ENCODE data around the gene EVI5.
"Not testable (repeated sequence)": the region's sequence is repeated elsewhere in the genome, so short reads cannot be mapped to it uniquely, and the experiment has no call there.

Gene EVI5

GRCh38 chr1:92567211-92567868 is 217.6 kb downstream of the EVI5 start:
- no peak for DNase-seq

- DNase-seq: no peak
These were observed 221.3 kb downstream of the EVI5 start for GRCh38 chr1:92563457-92564216.

DNA sequence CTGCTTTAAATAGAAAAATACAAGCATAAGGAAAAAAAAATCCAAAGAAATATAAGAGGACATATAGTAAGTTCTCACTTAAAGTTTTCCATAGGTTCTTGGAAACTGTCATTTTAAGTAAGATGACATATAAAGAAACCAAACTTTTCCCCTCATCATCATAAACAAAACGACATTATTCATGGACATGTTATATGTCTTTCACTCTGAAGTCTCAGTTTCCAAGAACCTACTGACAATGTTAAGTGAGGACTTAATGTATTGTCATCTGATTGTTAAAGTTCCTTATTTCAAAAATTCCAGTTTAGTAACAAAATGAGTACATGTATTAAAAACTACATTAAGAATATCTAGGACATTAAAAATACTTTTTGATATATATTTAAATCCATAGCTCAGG is 228.6 kb downstream of the EVI5 start:
- DNase-seq: no peak

GRCh38 chr1:92554216-92554615 is 230.7 kb downstream of the EVI5 start:
- DNase-seq: no peak

DNA sequence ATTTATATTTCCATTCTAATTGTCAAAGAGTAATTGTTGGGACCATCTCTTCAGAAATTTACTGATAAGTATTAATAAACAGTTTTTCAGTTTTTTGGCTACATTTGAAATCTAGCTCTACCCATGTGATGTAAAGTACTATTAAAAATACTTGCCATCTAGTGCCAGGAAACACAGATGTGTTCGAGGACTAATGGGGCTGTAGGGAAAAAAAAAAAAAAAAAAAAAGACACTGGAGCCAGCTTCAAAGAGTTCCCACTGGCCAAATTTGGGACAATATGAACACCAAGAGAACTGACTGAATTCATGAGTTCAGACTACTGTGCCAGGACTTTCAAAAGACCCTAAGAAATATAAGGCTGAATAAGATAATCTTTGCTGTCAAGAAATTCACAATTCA is 233.0 kb downstream of the EVI5 start:
- no peak for DNase-seq

DNA sequence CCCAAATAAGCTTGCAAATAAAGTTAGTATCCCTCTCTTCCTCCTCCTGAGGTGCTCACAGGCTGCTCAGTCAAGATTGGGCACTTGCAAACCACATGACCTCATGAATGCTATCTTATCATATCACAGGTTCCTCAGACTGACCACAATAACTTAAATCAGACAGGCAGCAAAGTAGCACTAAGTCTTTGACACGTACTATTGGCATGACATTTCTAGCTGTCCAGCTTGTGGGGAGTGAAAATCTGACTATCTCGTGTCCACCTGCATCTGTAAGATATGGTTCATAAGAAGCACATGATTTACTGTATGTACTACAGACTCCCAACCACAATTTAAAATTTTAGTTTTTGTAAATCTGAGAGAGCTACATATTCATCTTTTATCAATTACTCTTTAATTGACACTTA is 240.1 kb downstream of the EVI5 start:
- no peak for DNase-seq

DNA sequence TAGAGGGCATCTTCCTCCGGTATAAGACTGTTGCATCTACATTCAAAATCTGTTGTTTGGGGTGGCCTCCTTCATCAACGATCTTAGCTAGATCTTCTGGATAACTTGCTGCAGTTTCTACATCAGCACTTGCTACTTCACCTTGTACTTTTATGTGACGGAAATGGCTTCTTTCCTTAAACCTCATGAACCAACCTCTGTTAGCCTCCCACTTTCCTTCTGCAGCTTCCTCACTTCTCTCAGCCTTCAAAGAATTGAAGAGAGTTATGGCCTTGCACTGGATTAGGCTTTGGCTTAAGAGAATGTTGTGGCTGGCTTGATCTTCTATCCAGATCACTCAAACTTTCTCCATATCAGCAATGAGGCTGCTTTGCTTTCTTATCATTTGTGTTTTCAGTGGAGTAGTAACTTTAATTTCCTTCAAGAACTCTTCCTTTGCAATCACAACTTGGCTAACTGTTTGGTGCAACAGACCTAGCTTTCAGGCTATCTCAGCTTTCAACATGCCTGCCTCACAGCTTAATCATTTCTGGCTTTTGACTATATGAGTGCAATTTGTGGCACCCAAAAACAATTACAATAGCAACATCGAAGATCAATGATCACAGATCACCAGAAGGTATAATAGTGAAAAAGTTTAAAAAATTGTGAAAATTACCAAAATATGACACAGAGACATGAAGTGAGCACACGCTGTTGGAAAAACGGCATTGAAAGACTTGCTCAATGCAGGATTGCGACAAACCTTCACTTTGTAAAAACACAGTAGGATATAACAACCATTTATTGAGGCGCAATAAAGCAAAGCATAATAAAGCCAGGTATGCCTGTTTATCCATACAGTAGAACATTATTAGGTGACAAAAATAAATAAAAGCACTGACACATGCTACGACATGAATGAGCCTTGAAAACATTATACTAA is 241.5 kb downstream of the EVI5 start:
- no peak for DNase-seq

DNA sequence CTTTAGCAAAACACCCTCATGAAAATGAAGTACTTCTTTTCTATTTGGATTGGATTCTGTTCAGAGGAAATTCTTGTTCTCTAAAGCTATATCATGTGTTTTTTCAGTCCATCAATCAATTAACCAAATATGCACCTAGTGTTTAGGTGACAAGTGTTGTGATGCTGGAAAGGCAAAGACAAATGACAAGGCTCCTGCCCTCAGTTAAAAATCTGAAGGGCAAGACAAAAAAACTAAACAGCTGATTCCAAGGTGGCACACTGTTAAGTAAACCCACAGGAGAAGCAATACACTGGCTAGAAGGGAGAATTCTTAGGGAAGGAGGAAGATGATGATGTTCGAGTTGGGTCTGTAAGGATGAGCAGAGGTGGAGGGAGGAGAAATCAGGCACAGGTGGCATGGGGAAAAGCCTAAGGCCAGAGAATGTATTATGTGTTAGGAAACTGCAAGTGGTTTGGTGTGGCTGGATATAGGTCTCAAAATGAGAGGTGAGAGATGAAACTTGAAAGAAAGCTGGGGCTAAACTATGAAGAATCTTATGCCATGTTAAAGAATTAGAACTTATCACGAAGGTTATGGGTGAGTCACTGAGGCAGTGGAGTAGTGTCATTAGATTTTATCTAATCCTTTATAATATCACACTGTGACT is 246.4 kb downstream of the EVI5 start:
- no peak for DNase-seq

DNA sequence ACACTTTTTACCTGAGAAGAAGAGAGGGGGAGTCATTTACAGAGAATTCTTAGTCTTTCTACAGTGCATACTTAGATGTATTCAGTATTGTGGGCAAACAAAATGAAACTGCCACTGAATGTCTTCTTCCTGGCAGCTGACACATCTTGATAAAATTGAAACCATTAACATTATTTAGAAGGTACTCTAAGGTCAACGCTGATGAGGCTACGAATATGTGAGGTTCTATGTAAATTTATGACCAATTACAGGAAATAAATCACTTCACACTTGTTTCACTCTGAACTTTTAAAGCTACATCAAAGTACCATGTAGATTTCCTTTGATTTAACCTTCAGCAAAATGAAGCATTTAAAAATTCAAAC is 246.9 kb downstream of the EVI5 start:
- no peak for DNase-seq

GRCh38 chr1:92536980-92537884 is 247.7 kb downstream of the EVI5 start:
- no peak for DNase-seq

DNA sequence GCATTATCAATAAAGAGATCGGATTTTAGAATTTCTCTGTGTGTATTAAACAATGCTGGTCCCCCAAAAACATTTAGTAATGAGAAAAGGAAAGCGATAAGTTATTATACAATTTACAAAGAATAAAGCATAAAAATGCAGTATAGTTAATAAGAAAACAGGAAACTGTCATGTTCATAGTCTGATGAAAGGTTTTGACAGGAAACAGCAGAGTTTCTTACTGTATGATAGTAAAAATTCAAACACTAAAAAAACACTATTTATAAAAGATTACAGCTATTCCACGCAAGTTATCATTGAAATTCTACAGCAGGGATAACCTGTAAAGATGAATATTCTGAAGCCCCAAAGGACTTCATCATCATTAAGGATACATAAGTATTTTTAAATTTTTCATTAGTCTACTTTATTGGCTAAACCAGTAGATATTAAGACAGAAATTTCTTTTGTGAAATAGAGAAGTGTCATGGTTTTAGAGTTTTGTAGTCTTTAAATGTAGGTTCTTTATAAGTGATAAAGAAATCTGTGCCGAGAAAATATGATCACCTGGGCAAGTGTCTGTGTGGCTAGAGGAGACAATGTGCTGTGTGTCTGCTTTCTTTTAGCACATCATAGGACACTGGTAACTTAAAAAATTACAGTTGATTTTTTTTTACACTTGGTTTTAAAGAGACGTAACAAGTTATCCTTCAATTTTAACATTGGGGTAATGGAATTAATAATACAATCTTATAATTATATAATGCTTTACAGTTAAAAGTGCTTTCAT is 248.5 kb downstream of the EVI5 start:
- DNase-seq: no peak

- not testable (repeated sequence) for DNase-seq
These were observed 252.5 kb downstream of the EVI5 start for GRCh38 chr1:92532371-92532770.

- not testable (repeated sequence) for DNase-seq
These were observed 253.0 kb downstream of the EVI5 start for GRCh38 chr1:92531939-92532338.

DNA sequence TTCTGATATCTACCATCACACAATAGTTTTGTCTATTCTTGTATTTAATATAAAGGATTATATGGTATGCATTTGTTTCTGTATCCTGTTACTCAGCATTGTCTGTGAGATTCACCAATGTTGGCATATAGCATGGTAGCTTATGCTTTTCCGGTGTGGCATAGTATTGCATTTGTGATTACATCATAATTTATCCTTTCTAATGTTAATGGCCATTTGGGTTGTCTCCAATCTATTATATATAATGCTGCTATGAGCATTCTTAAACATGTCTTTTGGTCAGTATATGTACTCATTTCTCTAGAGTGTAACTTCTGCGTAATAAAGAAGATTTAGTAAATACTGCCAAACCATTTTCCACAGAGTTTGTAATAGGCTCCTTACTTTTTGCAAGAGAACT is 257.2 kb downstream of the EVI5 start:
- DNase-seq: no peak

GRCh38 chr1:92524944-92525590 is 259.8 kb downstream of the EVI5 start:
- not testable (repeated sequence) for DNase-seq

GRCh38 chr1:92519043-92519442 is 265.9 kb downstream of the EVI5 start:
- DNase-seq: no peak

DNA sequence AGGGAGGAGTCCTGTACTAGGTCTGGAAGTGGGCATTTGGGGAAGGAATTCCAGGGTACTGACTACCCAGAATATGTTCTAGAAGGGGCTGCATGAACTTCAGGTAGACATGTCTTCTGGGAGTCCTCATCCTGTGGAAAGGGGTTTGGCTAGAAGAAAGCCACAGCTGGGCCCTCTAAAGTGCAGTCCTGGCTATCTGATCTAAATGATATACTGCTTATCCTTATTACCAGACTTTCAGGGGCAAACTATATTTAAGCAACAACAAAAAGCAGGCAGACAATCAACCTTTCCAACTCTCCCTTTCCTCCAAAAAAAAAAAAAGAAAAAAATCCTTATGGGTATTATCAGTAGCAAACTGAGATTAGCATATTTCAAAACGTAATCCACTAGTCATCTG is 268.3 kb downstream of the EVI5 start:
- no peak for DNase-seq

DNA sequence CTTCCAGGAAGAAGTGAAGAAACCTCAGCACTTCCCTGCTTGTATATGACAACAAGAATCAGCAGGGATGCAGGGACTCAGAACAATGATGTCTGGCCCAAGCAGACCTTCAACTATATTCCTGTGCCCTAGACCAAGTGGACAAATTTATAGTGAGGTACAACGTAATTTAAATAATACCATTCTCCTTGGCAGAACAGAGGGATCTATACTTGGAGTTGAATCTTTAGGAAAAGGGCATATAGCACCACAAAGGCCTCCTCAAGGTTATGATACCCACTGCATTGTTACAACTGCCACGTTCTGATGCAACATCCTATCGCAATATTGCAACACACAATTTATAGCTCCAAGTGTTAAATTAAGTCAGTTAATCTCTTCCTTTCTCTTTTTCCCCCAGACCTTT is 269.1 kb downstream of the EVI5 start:
- no peak for DNase-seq

GRCh38 chr1:92511541-92511940 is 273.4 kb downstream of the EVI5 start:
- DNase-seq: no peak

DNA sequence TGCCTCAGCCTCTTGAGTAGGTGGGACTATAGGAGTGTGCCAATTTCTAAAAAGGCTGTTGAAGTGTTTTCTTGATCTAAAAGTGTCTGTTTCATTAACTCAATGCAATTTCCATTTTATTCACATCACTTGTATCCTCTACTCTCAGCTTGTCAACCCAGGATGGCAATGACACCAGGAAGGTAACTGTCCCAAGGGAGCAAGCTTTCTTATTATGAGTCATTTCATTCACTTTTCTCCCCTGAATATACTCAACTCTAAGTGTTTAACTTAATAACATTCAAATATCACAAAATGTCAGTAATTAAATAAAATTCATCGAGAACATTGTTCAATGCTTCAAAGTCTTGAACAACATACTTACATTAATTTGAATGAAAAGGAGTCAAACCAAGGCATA is 275.3 kb downstream of the EVI5 start:
- DNase-seq: no peak

Data from cortex of kidney (tissue), 1 donor.